H1 (cell line): ENCODE measurements around the gene RPS6KL1. TPM values are rescaled to one million over a fixed set of nuclear protein-coding genes. Genes with fewer than 3 reads are reported as not detected.

Source experiments
- CTCF ChIA-PET: fragments of 300-600 bp; sonication (Branson Sonifier 250); formaldehyde crosslinking; loops from one replicate; lab custom pipeline; 2021; ENCODE audit not compliant: partially characterized antibody; lab: Charles Lee
- POLR2A ChIA-PET: fragments of 300-600 bp; sonication (Branson Sonifier 250); formaldehyde crosslinking; loops from one replicate; lab custom pipeline; 2021; ENCODE audit warnings: inconsistent platforms; ENCODE audit not compliant: partially characterized antibody; lab: Charles Lee
- DNase-seq, 2 experiments: peaks; one replicate each; pipeline versions ENCODE4 v3.0.0 to v3.0.0-alpha.2; 2010 to 2022; ENCODE audit warnings: low spot score in 2 of 2, low read depth in 1 of 2, mixed read lengths in 1 of 2
- FAIRE-seq: peaks from 2 replicates; lab custom pipeline; 2011; peaks lifted over from hg19 to GRCh38; lab: Jason Lieb, UNC
- H2AFZ ChIP-seq: 2 replicates; pipeline ENCODE4 v1.8.1; 2012; ENCODE audit warnings: low read length, inconsistent platforms
- H2AK5ac ChIP-seq: 2 replicates; pipeline ENCODE4 v1.6.1; 2013; ENCODE audit warnings: low read depth, low read length
- H2BK120ac ChIP-seq: replicated peaks from 2 replicates; pipeline ENCODE3; 2013; ENCODE audit warnings: low read depth, low read length, inconsistent platforms
- H2BK12ac ChIP-seq: 2 replicates; pipeline ENCODE4 v1.6.1; 2013; ENCODE audit warnings: low read depth, low read length
- H2BK15ac ChIP-seq: 2 replicates; pipeline ENCODE4 v1.6.1; 2013; ENCODE audit warnings: low read length
- H2BK20ac ChIP-seq: 2 replicates; pipeline ENCODE4 v1.6.1; 2013; ENCODE audit warnings: low read length
- H2BK5ac ChIP-seq: 2 replicates; pipeline ENCODE4 v1.6.1; 2013; ENCODE audit warnings: low read depth, low read length
- H3K14ac ChIP-seq: 2 replicates; pipeline ENCODE4 v1.6.1; 2013; ENCODE audit warnings: inconsistent platforms; ENCODE audit not compliant: insufficient read length
- H3K18ac ChIP-seq: 2 replicates; pipeline ENCODE4 v1.6.1; 2013; ENCODE audit warnings: low read length; ENCODE audit errors: extremely low read depth
- H3K23ac ChIP-seq: 2 replicates; pipeline ENCODE4 v1.6.1; 2013; ENCODE audit warnings: inconsistent platforms; ENCODE audit not compliant: insufficient read length
- H3K23me2 ChIP-seq: 2 replicates; pipeline ENCODE4 v1.6.1; 2013; ENCODE audit warnings: low read depth, low read length
- H3K27ac ChIP-seq: 2 replicates; pipeline ENCODE4 v1.6.1; 2011; ENCODE audit warnings: low read depth, low read length, inconsistent platforms
- H3K27me3 ChIP-seq, 4 experiments: replicated peaks in 1 of 4; 1 replicate in 1 of 4; 2 replicates in 3 of 4; pipeline versions ENCODE4 v1.6.1 to v1.8.1; 2011 to 2013; ENCODE audit warnings: low read length in 3 of 4, mild to moderate bottlenecking in 3 of 4, inconsistent platforms in 2 of 4, mixed read lengths in 2 of 4, moderate library complexity in 1 of 4; ENCODE audit not compliant: control insufficient read depth in 3 of 4, insufficient read depth in 3 of 4; ENCODE audit errors: extremely low read depth in 1 of 4
- H3K36me3 ChIP-seq, 4 experiments: 2 replicates each; pipeline versions ENCODE4 v1.6.1 to v1.8.1; 2011 to 2013; ENCODE audit warnings: mild to moderate bottlenecking in 4 of 4, low read length in 3 of 4, moderate library complexity in 2 of 4, control low read depth in 1 of 4, inconsistent platforms in 1 of 4; ENCODE audit not compliant: insufficient read depth in 4 of 4, control insufficient read depth in 2 of 4
- H3K4ac ChIP-seq: replicated peaks from 2 replicates; pipeline ENCODE3; 2013; ENCODE audit warnings: low read length, low read depth, mixed read lengths, inconsistent platforms; ENCODE audit not compliant: insufficient read length
- H3K4me1 ChIP-seq, 4 experiments: replicated peaks in 1 of 4; 1 replicate in 1 of 4; 2 replicates in 3 of 4; pipeline versions ENCODE4 v1.6.1 to v1.8.1; 2011 to 2013; ENCODE audit warnings: low read length in 3 of 4, inconsistent platforms in 2 of 4, mixed read lengths in 1 of 4; ENCODE audit not compliant: insufficient read depth in 4 of 4, control insufficient read depth in 3 of 4
- H3K4me2 ChIP-seq, 2 experiments: 2 replicates each; pipeline versions ENCODE4 v1.6.1 to v1.8.1; 2011 to 2013; ENCODE audit warnings: low read depth in 2 of 2, low read length in 2 of 2, control low read depth in 1 of 2, inconsistent platforms in 1 of 2, mild to moderate bottlenecking in 1 of 2; ENCODE audit not compliant: insufficient read depth in 1 of 2
- H3K4me3 ChIP-seq, 4 experiments: fragments of 200-600, 300-600 bp in 1 of 4; sonication (generic), shearing (Covaris generic), sonication (Bioruptor Twin) in 1 of 4; 2 replicates each; pipeline versions ENCODE4 v1.5.1 to v1.8.1; 2011 to 2016; ENCODE audit warnings: low read length in 4 of 4, low read depth in 3 of 4, control low read depth in 2 of 4, inconsistent platforms in 2 of 4, mild to moderate bottlenecking in 2 of 4, mixed read lengths in 1 of 4, moderate library complexity in 1 of 4; ENCODE audit not compliant: insufficient read depth in 2 of 4; ENCODE audit errors: extremely low read depth in 1 of 4
- H3K56ac ChIP-seq: replicated peaks from 2 replicates; pipeline ENCODE3; 2013; ENCODE audit warnings: low read depth, mild to moderate bottlenecking, mixed read lengths, low read length, inconsistent platforms; ENCODE audit not compliant: insufficient read length
- H3K79me1 ChIP-seq: 2 replicates; pipeline ENCODE4 v1.6.1; 2013; ENCODE audit warnings: low read depth, low read length, control low read depth
- H3K79me2 ChIP-seq, 2 experiments: 2 replicates each; pipeline versions ENCODE4 v1.6.1 to v1.8.1; 2012 to 2013; ENCODE audit warnings: low read length in 2 of 2, mild to moderate bottlenecking in 2 of 2, inconsistent platforms in 1 of 2; ENCODE audit not compliant: insufficient read depth in 2 of 2, control insufficient read depth in 1 of 2
- H3K9ac ChIP-seq, 4 experiments: replicated peaks in 1 of 4; 1 replicate in 1 of 4; 2 replicates in 3 of 4; pipeline versions ENCODE4 v1.6.1 to v1.8.1; 2011 to 2013; ENCODE audit warnings: low read depth in 3 of 4, low read length in 3 of 4, control low read depth in 2 of 4, mild to moderate bottlenecking in 2 of 4, moderate library complexity in 2 of 4, inconsistent platforms in 1 of 4; ENCODE audit errors: extremely low read depth in 1 of 4
- H3K9me3 ChIP-seq, 2 experiments: 2 replicates each; pipeline versions ENCODE4 v1.6.1 to v1.8.1; 2012 to 2013; ENCODE audit warnings: mild to moderate bottlenecking in 2 of 2, moderate library complexity in 2 of 2, control low read depth in 1 of 2, inconsistent platforms in 1 of 2, low read depth in 1 of 2, low read length in 1 of 2, mixed read lengths in 1 of 2; ENCODE audit not compliant: insufficient read depth in 2 of 2
- H4K20me1 ChIP-seq, 2 experiments: replicated peaks in 1 of 2; 2 replicates each; pipeline versions ENCODE3 to v1.8.1; 2011 to 2013; ENCODE audit warnings: inconsistent platforms in 2 of 2, low read length in 2 of 2, mild to moderate bottlenecking in 1 of 2; ENCODE audit not compliant: insufficient read depth in 2 of 2, control insufficient read depth in 1 of 2
- H4K5ac ChIP-seq: 2 replicates; pipeline ENCODE4 v1.6.1; 2013; ENCODE audit warnings: low read length, low read depth, mixed read lengths, inconsistent platforms; ENCODE audit not compliant: insufficient read length
- H4K8ac ChIP-seq: 2 replicates; pipeline ENCODE4 v1.8.0; 2013; ENCODE audit warnings: mild to moderate bottlenecking, moderate library complexity, low read length, inconsistent platforms; ENCODE audit not compliant: insufficient read depth; ENCODE audit errors: extremely low read depth
- H4K91ac ChIP-seq: replicated peaks from 2 replicates; pipeline ENCODE3; 2013; ENCODE audit warnings: low read length, mixed read lengths, inconsistent platforms; ENCODE audit not compliant: insufficient read length
- WGBS, 2 experiments: shearing (Covaris generic) in 1 of 2; methylation state at CpG; one replicate each; pipeline versions ENCODE4 v1.1.6 to v1.1.7; 2013 to 2015; ENCODE audit warnings: low lambda C conversion rate in 2 of 2, mixed read lengths in 2 of 2, inconsistent platforms in 1 of 2, low coverage in 1 of 2, missing lambda C conversion rate in 1 of 2; ENCODE audit not compliant: insufficient replicate concordance in 2 of 2, insufficient coverage in 1 of 2, insufficient read length in 1 of 2; ENCODE audit errors: extremely low coverage in 1 of 2, missing lambda C conversion rate in 1 of 2; 5-methylcytosine and 5-hydroxymethylcytosine counted together
- polyA plus RNA-seq, 7 experiments: library from polyadenylated mRNA; depleted of rRNA in 3 of 7; stranded (reverse) in 5 of 7; unstranded in 2 of 7; fragments of >200 nt in 5 of 7; fragments of 200-250 nt in 2 of 7; gene quantifications; 1 replicate in 5 of 7; 2 replicates in 1 of 7; 4 replicates in 1 of 7; pipeline versions ENCODE4 v1.2.1 to v1.2.3, GENCODE V29; 2011 to 2013; ENCODE audit warnings: missing spikeins in 2 of 7, mixed read lengths in 2 of 7
- total RNA-seq: library from RNA; stranded (reverse); fragmentation: NEBNext Ultra II Directional; extraction: Animal tissue kit (Norgen Biotek cat#: 25700); gene quantifications from 2 replicates; pipeline ENCODE4 v1.2.1, GENCODE V29; 2021

RPS6KL1 gene
- total and polyA plus RNA-seq, 2 of the 8 experiments (the other 6 are each of a cell fraction or from before 2014, with no cell fraction given): 9.8 to 13.8 TPM

DNA sequence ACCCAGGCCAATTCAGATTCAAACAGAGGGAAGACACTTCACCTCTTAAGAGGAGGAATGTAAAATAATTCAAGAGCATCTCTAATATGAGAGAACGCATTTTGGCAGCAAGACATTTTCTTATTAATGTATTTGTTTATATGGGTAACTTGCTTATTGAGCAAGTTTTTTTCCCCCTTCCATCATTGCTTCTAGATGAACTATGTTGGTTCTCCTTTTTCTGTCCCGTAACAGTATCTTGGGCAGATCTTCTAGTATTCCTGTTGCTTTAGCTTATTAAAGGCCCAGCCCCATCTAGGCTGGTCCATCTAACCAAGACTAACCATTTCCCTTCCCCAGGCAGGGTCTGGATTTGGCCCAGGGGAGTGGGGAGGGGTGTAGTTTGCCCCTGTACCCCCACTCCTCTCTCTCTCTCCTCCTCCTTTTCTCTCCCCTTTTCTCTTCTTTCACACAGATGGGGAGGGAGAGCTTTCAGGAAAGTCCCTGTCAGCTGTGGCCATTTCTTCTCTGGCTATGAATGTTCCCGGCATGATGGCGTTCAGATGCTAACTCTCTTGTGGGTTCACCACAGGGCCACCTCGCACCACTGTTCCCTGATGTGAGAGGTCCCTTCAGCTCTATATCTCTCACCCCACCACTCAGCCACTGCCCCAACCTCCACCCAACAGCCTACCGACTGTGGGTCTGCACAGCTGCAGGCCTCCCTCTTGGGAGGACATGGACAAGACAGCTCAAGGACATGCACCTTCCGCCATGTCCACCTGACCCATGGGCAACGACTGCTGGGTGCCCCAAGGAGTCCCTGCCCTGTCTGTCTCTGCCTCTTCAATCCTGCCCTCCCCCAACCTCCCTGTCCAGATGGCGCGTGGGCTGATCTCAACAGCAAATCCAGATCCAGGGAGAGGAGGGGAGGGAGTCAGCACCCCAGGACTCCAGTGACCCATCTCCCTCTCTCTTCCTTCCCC lies 15.8 kb upstream of the RPS6KL1 start:
- no peak overlapping the region for H2BK20ac ChIP-seq
- H4K5ac ChIP-seq: no peak overlapping the region
- ChIA-PET POLR2A (interaction anchor here (0.6 to 2.0 kb wide), 5 partner anchors 10 to 113 kb away, joined by 3 to 8 read pairs (median 4); partner anchors contain the start of gene RPS6KL1), CTCF (interaction anchor here (0.6 to 11.9 kb wide), 12 partner anchors 8 to 176 kb away, joined by 3 to 146 read pairs (median 4); no protein-coding TSS in a partner anchor)
- no peak overlapping the region for H2BK120ac ChIP-seq
- H3K14ac ChIP-seq: no peak overlapping the region
- no peaks in the 10 kb centered on the region for H3K23me2 ChIP-seq
- FAIRE-seq (no peak), DNase-seq (no peak)
- 90% methylated on average over 10 of the region's 10 CpGs; no CpG with 5 or more reads in 1 of the 2 experiments for WGBS, 2 experiments
- no peak overlapping the region for H2AK5ac ChIP-seq
- no peak overlapping the region for H2BK12ac ChIP-seq
- no peak overlapping the region for H3K18ac ChIP-seq
- H3K4ac ChIP-seq: no peak overlapping the region
- no peak overlapping the region for H2AFZ ChIP-seq
- H3K56ac ChIP-seq: no peak overlapping the region
- H3K4me3 ChIP-seq: no peak overlapping the region
- no peaks in the 10 kb centered on the region for H3K27me3 ChIP-seq
- no peaks in the 10 kb centered on the region for H3K9me3 ChIP-seq
- H3K9ac ChIP-seq: no peak overlapping the region
- no peaks in the 10 kb centered on the region for H3K36me3 ChIP-seq
- no peak overlapping the region for H3K27ac ChIP-seq
- H2BK5ac ChIP-seq: no peak overlapping the region
- H3K4me2 ChIP-seq: no peak overlapping the region
- no peaks in the 10 kb centered on the region for H3K79me1 ChIP-seq
- no peak overlapping the region for H3K23ac ChIP-seq
- no peak overlapping the region for H2BK15ac ChIP-seq
- H4K20me1 ChIP-seq: no peaks in the 10 kb centered on the region
- no peak overlapping the region for H4K91ac ChIP-seq
- peaks cover 0 to 5% (median 0%) of the 10 kb centered on the region in 4 experiments; a peak in 1 of 7 replicates for H3K4me1 ChIP-seq
- no peaks in the 10 kb centered on the region for H3K79me2 ChIP-seq
- no peak overlapping the region for H4K8ac ChIP-seq
